GM03348 (cell line): ENCODE results near the gene ANGPT4.

Source experiments
- DNase-seq: peaks from one replicate; pipeline ENCODE4 v3.0.0; 2012; ENCODE audit warnings: low spot score

Gene ANGPT4

DNA sequence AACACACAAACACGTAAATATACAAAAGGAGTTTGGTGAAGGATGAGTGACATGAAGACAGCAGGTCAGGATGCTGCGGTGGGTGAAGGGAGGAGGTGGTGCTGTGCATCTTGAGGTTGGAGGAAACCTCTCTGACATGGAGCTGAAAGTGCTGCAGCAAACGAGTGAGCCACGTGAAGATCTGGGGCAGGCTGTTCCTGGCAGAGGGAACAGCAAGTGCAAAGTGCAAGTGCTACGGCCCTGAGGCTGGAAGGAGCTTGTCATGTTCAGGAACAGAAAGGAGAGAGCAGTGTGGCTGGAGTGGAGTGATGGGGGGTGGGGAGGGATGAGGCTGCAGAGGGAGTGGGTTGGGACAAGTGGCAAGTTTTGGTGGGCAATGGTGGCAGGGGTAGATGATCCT is 24.8 kb upstream of the ANGPT4 start:
- DNase-seq: no peak

DNA sequence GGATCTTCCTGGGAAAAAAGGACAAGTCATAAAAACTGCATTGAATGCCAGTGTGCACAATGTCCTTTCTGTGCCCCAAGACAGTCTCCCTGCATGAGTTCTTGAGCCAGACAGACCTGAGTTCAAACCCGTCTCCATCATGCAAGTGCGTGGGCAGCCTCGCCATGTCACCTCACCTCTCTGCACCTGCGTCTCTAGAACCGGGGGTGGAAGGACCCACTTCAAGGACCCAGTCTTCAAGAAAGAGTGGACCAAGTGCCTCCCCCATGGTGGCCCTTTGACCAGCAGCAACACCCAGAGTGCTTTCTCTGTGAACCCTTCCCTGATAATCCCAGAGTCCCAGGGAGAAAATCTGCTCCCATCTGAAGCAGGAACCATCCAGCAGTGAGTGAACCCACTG is 23.5 kb upstream of the ANGPT4 start:
- DNase-seq: no peak

DNA sequence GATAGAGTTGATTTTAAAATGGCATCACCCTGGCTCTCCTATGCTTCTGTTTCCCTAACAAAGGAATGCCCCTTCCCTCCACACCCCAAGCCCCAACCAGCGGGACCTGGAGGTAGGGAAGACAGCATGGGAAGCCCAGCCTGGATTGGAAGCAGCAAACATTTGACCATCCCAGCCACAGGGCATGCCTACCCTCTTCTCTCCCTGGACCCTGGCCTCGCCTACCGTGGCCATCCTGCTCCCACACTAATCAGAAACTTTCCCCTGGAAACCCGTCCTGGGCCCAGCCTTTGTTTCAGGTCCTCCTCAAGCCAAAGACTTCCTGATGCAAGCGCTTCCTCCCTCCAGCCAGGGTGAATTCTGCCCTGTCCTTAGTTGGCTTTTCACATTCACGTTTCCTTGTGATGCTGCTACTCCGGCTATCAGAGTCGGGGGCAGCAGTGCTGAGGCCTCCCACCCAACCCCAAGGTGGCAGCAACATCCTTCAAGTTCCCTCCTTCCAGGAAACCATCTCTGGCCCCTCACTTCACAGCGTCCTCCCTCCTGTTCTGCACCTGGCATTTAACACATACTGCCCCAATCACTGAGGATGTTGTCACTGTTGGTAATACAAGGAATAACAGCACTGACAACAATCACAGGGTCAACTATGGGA is 18.2 kb upstream of the ANGPT4 start:
- no peak for DNase-seq

DNA sequence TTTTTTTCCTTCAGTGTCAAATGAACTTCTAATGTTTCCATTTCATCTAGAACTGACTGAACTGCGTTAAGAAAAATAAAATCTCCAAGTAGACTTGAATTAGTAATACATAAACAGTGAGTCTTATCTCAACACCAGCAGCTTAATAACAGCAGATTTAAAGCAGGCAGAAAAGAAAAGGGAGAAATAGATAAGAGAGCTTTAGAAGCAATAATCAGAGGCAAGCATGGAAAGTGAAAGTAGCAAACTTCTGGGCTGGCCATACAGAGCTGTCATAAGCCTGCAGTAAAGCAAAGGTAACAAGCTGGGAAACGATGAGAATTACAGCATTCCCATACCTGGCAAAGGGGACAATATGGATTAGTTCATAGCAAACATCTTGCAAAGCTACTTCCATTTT is 16.9 kb upstream of the ANGPT4 start:
- DNase-seq: no peak

DNA sequence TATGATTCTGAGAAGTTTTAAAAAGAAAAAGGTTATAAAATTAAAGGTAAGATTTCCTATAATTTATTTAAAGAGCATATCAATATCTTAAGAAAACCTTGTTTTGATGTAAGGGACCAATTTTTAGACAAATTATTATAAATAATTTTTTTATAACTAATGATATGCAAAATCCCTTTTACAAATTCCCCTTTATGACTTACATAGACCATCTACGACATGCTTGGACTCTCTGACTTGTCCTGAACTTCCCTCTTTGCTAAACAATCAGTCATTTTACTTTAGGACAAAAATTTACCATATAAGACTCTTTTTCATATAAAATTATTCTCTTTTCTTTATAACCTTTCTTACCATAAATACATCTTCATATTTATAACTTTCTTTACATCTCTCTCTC is 15.3 kb upstream of the ANGPT4 start:
- no peak for DNase-seq

DNA sequence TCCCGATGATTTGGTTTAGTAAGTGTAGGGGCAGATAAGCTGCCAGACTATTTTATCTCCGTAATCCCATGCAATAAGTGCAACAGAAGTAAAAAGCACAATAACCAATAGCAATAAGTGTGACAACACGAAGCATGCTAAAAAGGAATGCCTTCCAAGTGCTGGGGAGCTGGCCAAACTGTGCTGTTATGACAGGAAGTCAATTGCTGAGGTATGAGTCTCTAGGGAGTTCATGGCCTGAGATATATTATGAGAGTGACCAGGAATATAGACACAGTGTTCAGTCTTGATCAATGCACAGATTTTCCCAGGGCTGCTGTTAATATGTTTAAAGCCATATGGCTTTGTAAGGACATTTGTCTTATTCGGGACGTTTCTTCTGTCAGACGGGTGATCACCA is 10.5 kb upstream of the ANGPT4 start:
- no peak for DNase-seq

DNA sequence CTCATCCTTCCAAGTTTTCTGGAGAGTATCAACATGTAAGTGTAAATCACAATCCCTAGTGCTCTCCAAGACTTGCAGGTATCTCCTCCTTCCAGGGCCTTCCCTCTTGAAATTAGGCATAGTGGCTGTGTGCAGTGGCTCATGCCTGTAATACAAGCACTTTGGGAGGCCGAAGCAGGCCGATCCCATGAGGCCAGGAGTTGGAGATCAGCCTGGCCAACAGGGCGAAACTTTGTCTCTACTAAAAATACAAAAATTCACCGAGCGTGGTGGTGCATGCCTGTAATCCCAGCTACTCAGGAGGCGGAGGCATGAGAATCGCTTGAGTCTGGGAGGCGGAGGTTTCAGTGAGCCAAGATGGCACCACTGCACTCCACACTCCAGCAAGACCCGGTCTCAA is 9.4 kb upstream of the ANGPT4 start:
- no peak for DNase-seq

DNA sequence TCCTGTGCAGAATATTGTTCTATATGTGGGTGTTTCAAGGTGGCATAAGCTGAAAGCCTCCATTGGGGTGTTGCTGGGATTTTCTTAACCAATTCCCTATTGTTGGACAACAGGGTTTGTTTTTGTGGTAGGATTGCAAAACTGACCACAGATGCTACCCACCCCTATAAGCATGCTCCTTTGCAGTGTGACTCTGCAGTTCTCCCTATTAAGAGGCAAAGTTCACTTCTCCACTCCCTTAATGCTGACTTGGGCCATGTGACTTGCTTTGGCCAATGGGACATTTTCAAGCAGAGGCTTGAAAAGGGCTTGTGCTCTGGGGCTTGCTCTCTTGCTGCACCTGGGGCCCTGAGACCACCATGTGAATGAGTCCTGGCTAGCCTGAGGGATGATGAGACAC is 8.5 kb upstream of the ANGPT4 start:
- DNase-seq: no peak

DNA sequence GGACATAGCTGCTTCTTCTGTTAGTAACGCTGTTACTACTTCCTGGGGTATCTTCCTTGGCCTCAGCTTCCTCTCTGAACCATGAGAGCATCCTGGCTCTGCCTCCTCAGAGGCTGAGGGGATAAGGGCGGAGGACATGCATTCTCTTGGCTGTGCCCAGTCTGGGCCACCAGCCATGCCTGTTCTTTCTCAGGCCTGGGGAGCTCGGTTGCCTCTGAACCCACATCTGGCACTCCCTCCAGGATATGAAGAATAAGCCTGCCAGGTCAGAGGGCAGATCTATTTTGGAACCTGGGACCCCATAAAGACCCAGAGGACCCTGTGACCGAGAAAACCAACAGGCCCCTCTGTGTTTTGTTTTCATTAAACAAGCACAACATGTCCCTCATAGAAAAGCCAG is 6.6 kb upstream of the ANGPT4 start:
- DNase-seq: no peak

DNA sequence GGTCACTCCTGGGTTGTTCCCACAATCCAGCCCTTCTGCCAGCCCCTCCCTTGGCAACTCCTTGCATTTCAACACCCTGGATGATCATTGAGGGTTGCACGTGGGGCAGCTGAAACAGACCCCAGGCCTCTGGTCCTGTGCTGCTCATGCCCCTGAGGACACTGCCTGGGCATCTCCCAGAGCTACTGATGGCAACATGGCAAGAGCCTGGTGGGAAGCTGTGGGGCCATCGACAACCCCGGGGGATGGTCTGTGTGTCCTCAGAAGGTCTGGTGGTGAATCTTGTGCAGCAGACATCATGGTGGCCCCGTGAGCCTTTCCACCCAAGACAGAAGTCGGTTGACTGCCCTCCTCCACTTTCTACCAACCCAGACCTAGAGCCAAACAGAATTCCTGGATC is 4.9 kb upstream of the ANGPT4 start:
- DNase-seq: no peak

DNA sequence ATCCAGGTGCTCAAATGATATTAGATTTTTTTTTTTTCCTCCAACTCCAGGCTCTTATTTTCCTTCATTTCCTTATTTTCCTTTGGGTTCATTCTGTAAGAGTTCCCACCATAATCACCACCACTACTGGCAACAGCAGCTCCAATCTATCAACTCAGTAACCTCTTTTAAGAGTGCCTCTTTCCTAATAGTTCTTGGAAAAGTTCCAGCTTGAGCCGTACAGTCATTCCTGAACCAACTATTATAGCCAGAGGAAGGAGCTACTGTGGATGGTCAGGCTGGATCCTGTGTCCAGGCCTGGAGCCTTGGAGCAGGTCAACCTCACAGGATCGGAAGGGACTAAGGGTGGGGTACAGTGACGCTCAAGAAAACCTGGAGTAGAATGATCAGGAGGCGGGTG is 4.2 kb upstream of the ANGPT4 start:
- DNase-seq: no peak

DNA sequence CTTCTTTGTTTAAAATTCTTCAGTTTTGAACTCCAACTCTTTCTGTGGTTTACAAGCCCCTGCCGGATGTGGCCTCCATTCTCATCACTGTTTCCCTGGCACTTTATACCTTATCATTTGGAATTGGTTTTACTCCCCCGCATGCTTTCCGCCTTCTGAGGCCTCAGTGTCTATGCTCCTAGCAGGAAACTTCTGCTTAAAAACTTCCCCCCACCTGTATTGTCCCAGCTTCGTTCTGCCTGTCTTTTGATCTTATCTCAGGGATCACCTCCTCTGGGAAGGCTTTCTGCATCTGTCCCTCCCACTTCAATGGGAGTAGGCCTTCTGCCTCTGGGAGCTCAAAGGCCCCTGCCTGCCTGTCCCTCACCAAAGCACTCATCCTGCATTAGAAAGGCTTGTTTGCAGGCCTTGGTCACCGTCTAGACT is 3.4 kb upstream of the ANGPT4 start:
- DNase-seq: no peak

DNA sequence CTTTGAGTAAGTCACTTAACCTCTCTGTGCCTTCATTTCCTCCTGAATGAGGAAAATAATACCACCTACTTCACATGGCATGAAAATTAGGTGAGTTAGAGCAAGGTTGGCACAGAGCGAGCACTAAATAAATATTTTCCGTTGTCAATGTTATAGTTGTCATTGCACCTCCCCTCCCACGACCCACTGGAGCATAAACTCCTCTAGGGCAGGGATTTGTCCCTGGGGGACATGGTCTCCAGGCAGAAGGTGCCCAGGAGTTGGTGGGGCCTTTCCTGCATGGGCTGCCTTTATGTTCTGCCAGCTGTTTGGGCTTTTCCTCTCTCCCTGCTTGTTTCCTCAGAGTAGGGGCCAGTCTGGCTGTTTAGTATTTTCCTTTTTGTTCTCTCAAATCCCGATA is 1.3 kb upstream of the ANGPT4 start:
- no peak for DNase-seq

DNA sequence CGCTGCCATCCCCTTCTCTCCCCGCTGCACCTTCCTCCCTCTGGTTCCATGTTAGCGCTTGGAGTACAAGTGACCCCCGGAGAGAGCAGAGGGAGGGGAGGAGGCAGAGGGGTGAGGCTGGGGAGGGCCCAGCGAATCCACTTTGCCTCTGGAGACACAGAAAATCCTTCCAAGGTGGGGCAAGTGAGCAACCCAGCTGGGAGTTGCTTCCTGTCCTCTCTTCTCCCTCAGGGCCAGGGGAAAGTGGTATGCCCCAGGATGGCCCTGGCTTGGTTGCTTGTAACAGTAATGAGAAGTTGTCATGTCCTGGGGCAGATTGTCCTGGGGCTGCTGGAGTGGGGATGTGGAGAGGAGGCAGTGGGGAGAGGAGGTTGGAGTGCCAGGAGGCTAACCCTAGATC is 691 bp upstream of the ANGPT4 start:
- DNase-seq: no peak

DNA sequence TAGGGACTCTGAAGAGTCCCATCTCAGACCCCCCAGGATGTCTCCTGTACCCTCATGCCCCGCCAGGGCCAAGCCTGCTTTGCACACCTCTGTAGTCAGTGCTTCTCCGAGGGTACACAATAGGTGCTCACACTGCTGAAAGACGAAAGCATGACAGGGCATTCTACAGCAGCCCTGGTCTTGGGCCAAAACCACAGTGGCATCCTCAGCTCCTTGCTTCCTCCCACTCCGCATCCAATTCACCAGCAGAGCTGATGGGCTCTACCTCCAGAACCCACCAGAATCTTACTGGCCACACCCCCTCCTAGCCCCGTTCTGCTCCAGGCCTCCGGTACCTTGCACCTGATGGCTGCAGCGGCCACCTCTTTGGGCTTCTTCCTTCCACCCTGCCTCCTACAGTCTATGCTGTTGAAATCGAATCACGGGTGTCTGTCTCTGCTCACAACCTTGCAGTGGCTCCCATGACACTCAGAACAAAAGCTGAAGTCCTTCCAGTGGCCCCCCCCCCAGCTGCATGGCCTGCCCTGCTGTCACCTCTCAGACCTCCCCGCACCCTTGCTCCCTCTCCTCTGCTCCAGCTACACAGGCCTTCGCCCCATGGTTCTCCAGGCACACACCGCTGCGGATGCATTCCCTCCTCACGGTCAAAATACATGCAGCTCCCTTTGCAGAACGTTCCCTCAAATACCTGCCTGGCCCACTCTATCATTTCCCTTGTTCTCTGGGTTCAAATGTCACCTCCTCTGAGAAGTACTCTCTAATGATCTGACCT is 1.2 kb downstream of the ANGPT4 start:
- no peak for DNase-seq

DNA sequence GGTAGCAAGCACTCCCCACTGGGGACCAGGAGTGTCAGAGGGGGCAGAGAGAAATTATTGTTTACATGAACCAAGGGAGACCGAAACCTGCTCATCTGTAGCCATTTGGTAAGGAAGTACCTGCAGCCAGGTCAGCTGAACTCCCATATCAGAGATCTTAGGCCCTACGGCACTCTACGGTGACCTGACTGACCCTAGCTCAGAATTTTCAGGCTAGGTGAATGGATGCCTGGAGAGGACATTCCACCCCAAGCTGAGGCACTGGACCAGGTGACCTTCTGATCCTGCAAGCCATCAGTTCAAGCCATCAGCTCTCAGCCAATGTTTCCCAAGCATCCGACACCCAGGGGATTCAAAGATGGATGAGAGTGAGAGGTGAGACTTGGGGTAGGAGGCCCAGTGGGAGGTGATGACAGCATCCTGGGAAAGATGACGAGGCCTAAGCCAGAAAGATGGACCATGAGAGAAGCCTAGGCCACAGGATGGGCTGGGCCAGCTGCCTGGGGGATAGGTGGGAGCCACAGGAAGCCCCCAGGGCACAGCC is 2.8 kb downstream of the ANGPT4 start:
- no peak for DNase-seq

DNA sequence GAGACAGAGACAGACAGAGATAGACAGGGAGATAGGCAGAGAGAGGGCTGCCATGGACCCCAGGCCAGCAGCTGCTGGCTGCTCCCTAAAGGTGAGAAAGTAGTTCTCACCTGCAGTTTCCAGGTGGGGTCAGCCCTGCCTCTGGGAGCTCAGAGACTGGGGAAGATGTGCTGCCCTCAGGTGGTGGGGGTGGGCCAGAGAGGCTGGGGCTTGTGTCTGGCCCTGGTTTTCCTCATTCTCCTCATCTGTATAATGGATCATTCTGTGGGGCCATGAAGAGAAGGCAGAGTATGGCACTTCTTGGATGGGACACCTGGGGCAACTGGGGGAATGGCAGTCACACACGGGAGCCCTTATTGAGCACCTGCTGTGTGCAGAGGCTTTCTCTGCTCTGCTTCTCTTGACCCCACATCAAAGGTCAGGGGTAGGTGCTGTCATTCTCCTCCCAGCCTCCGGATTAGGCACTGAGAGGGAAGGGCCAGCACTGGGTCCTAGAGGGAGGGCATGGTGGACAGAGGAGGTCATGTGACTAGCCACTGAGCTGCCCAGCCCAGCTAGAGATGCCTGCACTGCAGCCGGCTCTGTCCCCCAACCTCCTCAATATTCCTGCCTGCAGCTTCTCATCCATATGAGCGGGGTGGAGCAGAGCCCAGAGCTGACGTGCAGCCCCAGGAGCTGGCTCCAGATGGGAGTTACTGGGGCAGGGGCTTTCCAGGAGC is 4.1 kb downstream of the ANGPT4 start:
- DNase-seq: no peak

DNA sequence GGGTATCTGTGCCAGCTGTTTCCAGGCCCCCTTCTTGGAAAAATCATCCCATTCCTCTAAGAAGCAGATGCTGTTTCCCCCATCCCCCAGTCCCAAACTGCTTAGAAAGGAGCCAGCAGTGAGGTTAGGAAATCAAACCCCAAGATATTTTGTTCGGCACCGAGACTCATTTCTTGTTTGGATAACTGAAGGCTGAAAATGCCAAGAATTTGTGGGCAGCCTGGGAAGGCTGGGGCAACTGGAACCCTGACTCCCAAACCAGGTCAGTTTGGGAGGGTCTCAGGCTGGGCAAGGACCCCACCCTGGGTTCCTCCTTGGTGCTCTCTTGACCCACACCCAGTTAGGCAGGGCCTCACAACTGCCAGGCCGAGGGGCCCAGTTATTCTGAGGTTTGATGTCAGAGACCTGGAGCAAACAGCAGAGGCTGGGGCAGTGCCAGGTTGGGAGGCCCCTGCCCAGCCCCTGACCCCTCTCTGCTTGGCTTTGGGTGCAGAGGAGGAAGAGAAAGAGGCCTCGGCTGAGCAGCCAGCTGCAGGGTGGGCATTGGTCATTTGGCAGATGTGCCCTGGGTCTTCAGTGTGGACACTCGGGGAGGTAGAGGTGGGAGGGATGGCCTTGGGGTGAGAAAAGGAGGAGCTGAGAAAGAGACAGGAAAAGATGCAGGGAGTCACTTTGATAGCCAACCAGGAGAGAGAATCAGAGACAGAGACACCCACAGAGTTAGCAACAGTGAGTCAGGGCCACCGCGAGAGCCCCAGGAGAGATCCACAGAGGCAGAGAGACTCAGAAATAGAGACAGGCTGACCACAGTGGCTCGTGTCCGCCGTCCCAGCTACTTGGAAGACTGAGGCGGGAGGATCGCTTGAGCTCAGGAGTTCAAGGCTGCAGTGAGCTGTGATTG is 5.0 kb downstream of the ANGPT4 start:
- no peak for DNase-seq

DNA sequence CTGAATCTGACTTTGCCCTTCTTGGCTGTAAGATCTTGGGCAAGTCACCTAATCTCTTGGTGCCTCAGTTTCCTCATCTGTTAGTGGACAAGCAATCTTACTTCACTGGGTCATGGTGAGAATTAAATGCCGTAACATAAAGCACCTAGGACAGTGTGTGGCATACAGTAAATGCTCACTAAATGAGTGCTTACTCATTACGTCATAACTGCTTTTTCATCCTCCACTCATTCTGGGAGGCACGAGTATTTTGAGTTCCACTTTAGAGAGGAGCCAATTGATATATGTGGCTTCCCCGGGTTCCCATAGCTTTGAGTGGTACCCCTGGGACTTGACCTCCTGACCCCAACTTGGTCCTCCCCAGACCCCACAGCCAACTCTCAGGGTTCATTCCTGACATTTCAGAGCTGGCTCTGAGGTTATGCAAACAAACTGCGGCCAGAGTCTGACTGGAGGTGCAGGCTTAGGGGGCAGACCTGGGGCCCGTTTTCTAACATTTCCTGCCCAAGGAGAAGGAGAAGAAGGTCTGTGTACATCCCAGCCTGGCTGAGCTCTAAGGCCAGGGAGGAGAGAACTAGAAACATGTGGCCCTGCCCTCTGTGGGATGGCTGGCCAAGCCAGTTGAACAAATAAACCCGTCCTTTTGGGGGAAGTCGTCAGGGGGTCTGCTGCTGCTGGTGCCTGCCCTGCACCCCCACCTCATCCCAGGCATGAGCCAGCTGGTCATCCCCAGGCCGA is 5.8 kb downstream of the ANGPT4 start:
- no peak for DNase-seq

DNA sequence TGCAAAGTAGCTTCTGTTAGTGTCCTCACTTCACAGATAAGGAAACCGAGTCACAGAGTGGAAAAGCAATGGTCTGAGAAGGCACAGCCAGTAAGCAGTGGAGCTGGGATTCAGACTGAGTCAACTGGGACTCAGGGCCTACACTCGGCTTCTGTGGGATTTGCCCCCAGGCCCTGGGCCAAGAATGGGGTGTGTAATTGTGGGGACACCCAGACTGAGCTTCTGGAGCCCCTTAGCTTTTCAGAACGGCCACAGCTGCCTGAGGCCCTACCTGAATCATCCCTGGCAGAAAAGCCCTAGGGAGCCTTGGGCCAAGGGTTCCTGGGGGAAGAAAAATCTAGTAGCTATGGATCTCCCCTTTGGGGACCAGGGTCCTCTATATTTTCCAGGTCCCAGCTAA is 6.5 kb downstream of the ANGPT4 start:
- no peak for DNase-seq

DNA sequence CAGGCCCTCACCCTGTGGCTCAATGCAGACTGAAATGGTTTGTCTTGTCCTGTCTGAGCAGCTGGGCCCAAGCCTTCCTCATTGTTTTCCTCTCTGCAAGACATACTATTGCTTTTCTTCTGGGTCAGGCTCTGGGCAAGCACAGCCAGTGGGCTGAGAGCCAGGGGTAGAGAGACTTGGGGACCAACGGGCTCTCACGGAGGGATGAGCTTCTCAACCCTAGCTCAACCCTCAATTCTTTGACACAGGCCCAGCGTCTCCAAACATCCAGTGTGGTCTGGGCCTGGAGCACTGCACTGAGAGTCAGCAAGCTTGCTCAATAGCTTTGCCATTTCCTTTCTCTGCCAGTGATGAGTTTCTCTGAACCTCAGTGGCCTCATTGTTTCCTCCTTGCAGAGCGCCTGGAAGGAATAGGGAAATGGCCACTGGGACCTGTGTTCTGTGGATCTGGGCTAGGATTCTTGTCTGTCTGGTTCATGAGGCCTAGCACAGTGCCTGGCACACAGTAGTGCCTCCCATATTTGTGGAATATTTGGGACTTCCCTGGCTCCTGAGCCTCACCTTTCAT is 9.3 kb downstream of the ANGPT4 start:
- no peak for DNase-seq
